ENCODE data around the gene HGS.

The HGS gene

GRCh38 chr17:81710514-81711308, 26.9 kb downstream of the HGS start:
- peaks cover 51% of the 10 kb centered on the region for H3K36me3 ChIP-seq (replicated peaks)
- peaks cover 19% of the 10 kb centered on the region for H3K4me1 ChIP-seq
- no peak for DNase-seq (ENCODE audit: low spot score in 2 of 2)
- H3K27me3 ChIP-seq (ENCODE audit: low read depth): no peaks in the 10 kb centered on the region
- no peak overlapping the region for H3K4me3 ChIP-seq
- in situ Hi-C loops (cut with MboI; ENCODE audit: low sequenced_read_pairs): no loop called here
- H3K9me3 ChIP-seq: no peaks in the 10 kb centered on the region

- peaks cover 44% of the 10 kb centered on the region for H3K36me3 ChIP-seq (replicated peaks)
- peak; percentile 70 to 81 for DNase-seq (ENCODE audit: low spot score in 2 of 2)
- in situ Hi-C loops (cut with MboI; ENCODE audit: low sequenced_read_pairs): no loop called here
Observed at GRCh38 chr17:81711814-81712467, 28.1 kb downstream of the HGS start, which contains the start of gene SLC25A10. SLC25A10 (plus strand) TSS chr17:81712284; CDS start chr17:81712427, 143 bp downstream.

GRCh38 chr17:81712468-81713003, 28.7 kb downstream of the HGS start:
- DNase-seq (ENCODE audit: low spot score in 2 of 2): peak in 1 of 2 experiments; percentile 54
- Histone ChIP-seq H3K4me3 (peak overlapping the region; percentile 61), H3K9me3 (no peaks in the 10 kb centered on the region), H3K36me3 (replicated peaks) (peaks cover 44% of the 10 kb centered on the region), H3K4me1 (peaks cover 19% of the 10 kb centered on the region), H3K27me3 (ENCODE audit: low read depth) (no peaks in the 10 kb centered on the region)
- in situ Hi-C loops (cut with MboI; ENCODE audit: low sequenced_read_pairs): no loop called here

More at GRCh38 chr17:81711814-81712467, 28.1 kb downstream of the HGS start, which contains the start of gene SLC25A10:
- H3K27me3 ChIP-seq (ENCODE audit: low read depth): no peaks in the 10 kb centered on the region
- no peaks in the 10 kb centered on the region for H3K9me3 ChIP-seq
- H3K4me1 ChIP-seq: peaks cover 19% of the 10 kb centered on the region
- H3K4me3 ChIP-seq: peak within 1 kb of the TSS; percentile 61

- H3K9me3 ChIP-seq: no peaks in the 10 kb centered on the region
- no peak for DNase-seq (ENCODE audit: low spot score in 2 of 2)
- in situ Hi-C loops (cut with MboI; ENCODE audit: low sequenced_read_pairs): no loop called here
Observed at GRCh38 chr17:81713004-81713555, 29.3 kb downstream of the HGS start.

GRCh38 chr17:81713556-81714411, 30.0 kb downstream of the HGS start:
- peaks cover 19% of the 10 kb centered on the region for H3K4me1 ChIP-seq
- H3K27me3 ChIP-seq (ENCODE audit: low read depth): no peaks in the 10 kb centered on the region
- in situ Hi-C loops (cut with MboI; ENCODE audit: low sequenced_read_pairs): no loop called here
- H3K4me3 ChIP-seq: peak overlapping the region; percentile 61
- no peaks in the 10 kb centered on the region for H3K9me3 ChIP-seq
- H3K36me3 ChIP-seq (replicated peaks): peaks cover 43% of the 10 kb centered on the region
- peak in 1 of 2 experiments; percentile 53 for DNase-seq (ENCODE audit: low spot score in 2 of 2)

More at GRCh38 chr17:81713004-81713555, 29.3 kb downstream of the HGS start:
- Histone ChIP-seq H3K36me3 (replicated peaks) (peaks cover 44% of the 10 kb centered on the region), H3K4me3 (peak overlapping the region; percentile 61), H3K27me3 (ENCODE audit: low read depth) (no peaks in the 10 kb centered on the region), H3K4me1 (peaks cover 19% of the 10 kb centered on the region)

GRCh38 chr17:81714412-81715106, 30.7 kb downstream of the HGS start:
- in situ Hi-C loops (cut with MboI; ENCODE audit: low sequenced_read_pairs): no loop called here
- H3K27me3 ChIP-seq (ENCODE audit: low read depth): no peaks in the 10 kb centered on the region
- no peak for DNase-seq (ENCODE audit: low spot score in 2 of 2)
- peak overlapping the region; percentile 61 for H3K4me3 ChIP-seq
- peaks cover 47% of the 10 kb centered on the region for H3K36me3 ChIP-seq (replicated peaks)
- H3K9me3 ChIP-seq: no peaks in the 10 kb centered on the region
- peaks cover 19% of the 10 kb centered on the region for H3K4me1 ChIP-seq

GRCh38 chr17:81715107-81715871, 31.5 kb downstream of the HGS start:
- Histone ChIP-seq H3K9me3 (no peaks in the 10 kb centered on the region), H3K4me3 (no peak overlapping the region), H3K4me1 (peaks cover 19% of the 10 kb centered on the region), H3K27me3 (ENCODE audit: low read depth) (no peaks in the 10 kb centered on the region), H3K36me3 (replicated peaks) (peaks cover 47% of the 10 kb centered on the region)
- in situ Hi-C loops (cut with MboI; ENCODE audit: low sequenced_read_pairs): no loop called here
- DNase-seq (ENCODE audit: low spot score in 2 of 2): no peak

- peaks cover 47% of the 10 kb centered on the region for H3K36me3 ChIP-seq (replicated peaks)
- no peaks in the 10 kb centered on the region for H3K9me3 ChIP-seq
- no peak overlapping the region for H3K4me3 ChIP-seq
- peaks cover 14% of the 10 kb centered on the region for H3K4me1 ChIP-seq
- in situ Hi-C loops (cut with MboI; ENCODE audit: low sequenced_read_pairs): no loop called here
- no peaks in the 10 kb centered on the region for H3K27me3 ChIP-seq (ENCODE audit: low read depth)
- no peak for DNase-seq (ENCODE audit: low spot score in 2 of 2)
Observed at GRCh38 chr17:81715872-81716673, 32.3 kb downstream of the HGS start.

GRCh38 chr17:81716674-81716996, 32.8 kb downstream of the HGS start:
- H3K27me3 ChIP-seq (ENCODE audit: low read depth): no peaks in the 10 kb centered on the region
- peaks cover 9% of the 10 kb centered on the region; the same call in 1 of the 2 replicates for H3K4me1 ChIP-seq
- peaks cover 47% of the 10 kb centered on the region for H3K36me3 ChIP-seq (replicated peaks)
- H3K9me3 ChIP-seq: no peaks in the 10 kb centered on the region
- H3K4me3 ChIP-seq: no peak overlapping the region
- no peak for DNase-seq (ENCODE audit: low spot score in 2 of 2)
- in situ Hi-C loops (cut with MboI; ENCODE audit: low sequenced_read_pairs): no loop called here

- Histone ChIP-seq H3K27me3 (ENCODE audit: low read depth) (no peaks in the 10 kb centered on the region), H3K36me3 (replicated peaks) (peaks cover 47% of the 10 kb centered on the region), H3K4me1 (peaks cover 6% of the 10 kb centered on the region; the same call in 1 of the 2 replicates), H3K9me3 (no peaks in the 10 kb centered on the region), H3K4me3 (no peak overlapping the region)
- DNase-seq (ENCODE audit: low spot score in 2 of 2): no peak
- in situ Hi-C loops (cut with MboI; ENCODE audit: low sequenced_read_pairs): no loop called here
Observed at GRCh38 chr17:81717049-81717765, 33.4 kb downstream of the HGS start.

GRCh38 chr17:81717766-81718089, 33.9 kb downstream of the HGS start:
- peaks cover 47% of the 10 kb centered on the region for H3K36me3 ChIP-seq (replicated peaks)

More at GRCh38 chr17:81717766-81718089, 33.9 kb downstream of the HGS start:
- H3K4me3 ChIP-seq: no peak overlapping the region
- no peak for DNase-seq (ENCODE audit: low spot score in 2 of 2)
- H3K9me3 ChIP-seq: no peaks in the 10 kb centered on the region
- H3K27me3 ChIP-seq (ENCODE audit: low read depth): no peaks in the 10 kb centered on the region
- peaks cover 6% of the 10 kb centered on the region; the same call in 1 of the 2 replicates for H3K4me1 ChIP-seq
- in situ Hi-C loops (cut with MboI; ENCODE audit: low sequenced_read_pairs): no loop called here

All from HAP-1 (cell line).